NCI-H2107 treated with DMSO at 0.1 percent for 48 hours (cell line): ENCODE results near the gene LMAN2.
"Not testable (repeated sequence)": the region's sequence is repeated elsewhere in the genome, so short reads cannot be mapped to it uniquely, and the experiment has no call there.

Experiments
- DNase-seq: peaks from one replicate; lab custom pipeline; 2025; ENCODE audit not compliant: unreplicated experiment; lab: John Stamatoyannopoulos, UW

The LMAN2 gene

DNA sequence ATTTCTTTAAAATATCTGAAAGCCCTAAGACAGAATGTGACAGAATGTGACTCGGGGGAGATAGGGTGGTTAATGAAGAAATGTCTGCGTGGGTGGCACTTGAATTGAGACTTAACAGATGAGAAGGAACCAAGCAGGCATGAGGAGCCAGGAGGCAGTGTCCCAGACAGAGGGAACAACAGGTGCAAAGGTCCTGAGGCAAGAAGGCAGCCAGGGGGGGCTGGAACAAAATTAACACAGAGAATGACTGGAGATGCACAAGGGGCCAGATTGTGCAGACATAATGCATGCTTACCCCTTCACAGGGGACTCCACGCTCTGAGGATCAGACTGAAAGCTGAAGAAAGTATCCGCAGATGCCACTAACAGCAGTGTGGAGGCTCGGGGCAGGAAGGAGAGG is 1.7 kb downstream of the LMAN2 start:
- no peak for DNase-seq

DNA sequence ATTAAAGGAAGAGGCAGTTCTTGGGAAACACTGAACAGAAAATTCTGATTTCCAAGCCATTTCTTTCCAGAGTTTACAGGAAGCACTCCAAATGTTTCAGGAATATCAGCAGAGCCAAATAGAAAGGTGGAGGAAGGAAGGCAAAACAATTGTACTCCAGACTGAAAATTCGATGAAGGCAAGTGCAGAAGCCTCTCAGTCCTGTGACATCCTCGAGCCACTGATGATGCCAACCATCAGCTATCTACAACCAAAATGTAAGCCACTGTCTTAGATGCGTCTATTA is 2.2 kb downstream of the LMAN2 start:
- DNase-seq, result no peak

DNA sequence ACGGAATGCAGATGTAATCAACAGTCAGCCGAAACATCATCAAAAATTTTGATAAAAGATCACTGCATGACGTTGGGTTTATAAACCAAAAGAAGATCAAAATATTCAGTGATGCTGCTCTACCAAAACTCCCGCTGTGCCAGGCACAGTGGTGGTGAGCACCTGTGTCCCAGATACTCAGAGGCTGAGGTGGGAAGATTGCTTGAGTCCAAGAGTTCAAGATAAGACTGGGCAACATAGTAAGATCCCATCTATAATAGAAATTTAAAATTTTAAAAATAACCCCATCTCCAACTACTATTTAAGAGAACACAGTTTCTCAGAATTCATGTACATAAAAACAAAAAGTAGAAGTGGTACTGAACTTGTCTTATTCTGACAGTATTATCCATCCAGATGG is 3.8 kb downstream of the LMAN2 start:
- no peak for DNase-seq

DNA sequence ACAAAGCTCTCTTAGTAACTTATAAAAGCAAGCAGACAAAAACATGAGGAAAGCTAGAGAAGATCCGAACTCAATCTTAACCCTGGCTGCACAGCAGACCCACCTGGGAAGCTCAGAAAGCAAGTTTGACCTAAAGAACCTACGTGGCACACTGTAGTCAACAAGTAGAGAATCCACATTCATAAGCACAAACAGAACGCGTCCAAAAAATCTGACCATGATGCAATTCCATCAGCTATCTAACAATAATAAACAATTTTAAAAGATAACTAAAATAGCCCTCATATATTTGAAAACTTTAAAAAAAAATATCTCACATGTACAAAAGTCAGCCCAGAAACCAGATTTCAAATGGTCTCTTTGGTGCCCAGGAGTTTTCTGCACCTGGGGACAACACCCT is 4.6 kb downstream of the LMAN2 start:
- DNase-seq, result no peak

DNA sequence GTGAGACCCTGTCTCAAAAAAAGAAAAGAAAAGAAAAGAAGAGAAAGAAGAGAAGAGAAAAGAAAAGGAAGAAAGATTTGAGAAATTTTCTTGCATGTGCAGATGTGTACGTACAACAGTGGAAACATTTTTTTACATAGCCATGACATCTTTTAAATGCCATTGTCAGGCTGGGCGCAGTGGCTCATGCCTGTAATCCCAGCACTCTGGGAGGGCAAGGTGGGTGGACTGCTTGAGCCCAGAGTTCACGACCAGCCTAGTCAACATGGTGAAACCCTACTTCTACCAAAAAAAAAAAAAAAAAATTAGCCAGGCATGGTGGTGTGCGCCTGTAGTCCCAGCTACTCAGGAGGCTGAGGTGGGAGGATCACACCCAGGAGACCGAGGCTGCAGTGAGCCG is 6.6 kb downstream of the LMAN2 start:
- no peak for DNase-seq

DNA sequence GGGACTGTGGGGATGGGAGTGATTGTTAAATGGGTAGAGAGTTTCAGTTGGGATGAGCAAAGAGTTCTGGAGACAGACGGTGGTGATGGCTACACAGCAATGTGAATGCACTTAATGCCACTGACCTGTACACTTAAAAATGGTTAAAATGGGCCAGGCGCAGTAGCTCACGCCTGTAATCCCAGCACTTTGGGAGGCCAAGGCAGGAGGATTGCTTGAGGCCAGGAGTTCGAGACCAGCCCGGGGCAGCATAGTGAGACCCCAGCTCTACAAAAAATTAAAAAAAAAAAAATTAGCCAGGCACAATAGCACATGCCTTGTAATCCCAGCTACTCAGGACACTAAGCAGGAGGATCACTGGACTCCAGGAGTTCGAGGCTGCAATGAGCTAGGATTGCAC is 7.7 kb downstream of the LMAN2 start:
- no peak for DNase-seq

DNA sequence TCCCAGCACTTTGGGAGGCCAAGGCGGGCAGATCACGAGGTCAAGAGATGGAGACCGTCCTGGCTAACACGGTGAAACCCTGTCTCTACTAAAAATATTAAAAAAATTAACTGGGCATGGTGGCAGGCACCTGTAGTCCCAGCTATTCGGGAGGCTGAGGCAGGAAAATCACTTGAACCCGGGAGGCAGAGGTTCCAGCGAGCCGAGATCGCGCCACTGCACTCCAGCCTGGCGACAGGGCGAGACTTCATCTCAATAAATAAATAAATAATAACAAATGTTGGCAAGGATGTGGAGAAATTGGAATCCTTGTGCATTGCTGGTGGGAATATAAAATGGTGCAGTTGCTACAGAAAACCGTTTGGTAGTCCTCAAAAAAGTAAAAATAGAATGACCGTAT is 8.5 kb downstream of the LMAN2 start:
- not testable (repeated sequence) for DNase-seq

DNA sequence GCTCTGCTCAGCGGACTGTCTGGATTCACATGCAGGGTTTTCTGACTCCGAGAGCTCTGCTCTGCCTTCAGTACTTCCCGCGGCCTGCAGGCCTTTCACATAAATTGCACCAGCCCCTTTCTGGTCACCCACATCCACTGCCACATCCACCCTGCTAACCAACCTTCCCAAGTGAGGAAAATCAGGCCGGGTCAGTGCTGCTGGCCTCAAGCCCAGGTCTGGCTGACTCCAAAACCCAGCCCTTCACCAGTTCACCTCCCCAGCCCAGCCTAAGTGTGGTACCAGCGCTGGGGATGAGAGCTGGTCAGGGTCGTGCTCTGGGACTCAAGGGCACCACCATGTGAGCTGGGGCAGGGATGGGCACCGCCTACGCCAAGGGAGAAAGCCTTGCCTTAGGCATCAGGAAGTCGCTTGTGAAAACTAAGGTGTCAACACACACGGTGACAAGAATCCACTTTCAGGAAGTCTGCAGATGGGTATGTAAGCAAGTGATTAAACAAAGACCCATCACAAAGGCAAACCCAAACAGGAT is 12.3 kb downstream of the LMAN2 start:
- DNase-seq, result no peak

DNA sequence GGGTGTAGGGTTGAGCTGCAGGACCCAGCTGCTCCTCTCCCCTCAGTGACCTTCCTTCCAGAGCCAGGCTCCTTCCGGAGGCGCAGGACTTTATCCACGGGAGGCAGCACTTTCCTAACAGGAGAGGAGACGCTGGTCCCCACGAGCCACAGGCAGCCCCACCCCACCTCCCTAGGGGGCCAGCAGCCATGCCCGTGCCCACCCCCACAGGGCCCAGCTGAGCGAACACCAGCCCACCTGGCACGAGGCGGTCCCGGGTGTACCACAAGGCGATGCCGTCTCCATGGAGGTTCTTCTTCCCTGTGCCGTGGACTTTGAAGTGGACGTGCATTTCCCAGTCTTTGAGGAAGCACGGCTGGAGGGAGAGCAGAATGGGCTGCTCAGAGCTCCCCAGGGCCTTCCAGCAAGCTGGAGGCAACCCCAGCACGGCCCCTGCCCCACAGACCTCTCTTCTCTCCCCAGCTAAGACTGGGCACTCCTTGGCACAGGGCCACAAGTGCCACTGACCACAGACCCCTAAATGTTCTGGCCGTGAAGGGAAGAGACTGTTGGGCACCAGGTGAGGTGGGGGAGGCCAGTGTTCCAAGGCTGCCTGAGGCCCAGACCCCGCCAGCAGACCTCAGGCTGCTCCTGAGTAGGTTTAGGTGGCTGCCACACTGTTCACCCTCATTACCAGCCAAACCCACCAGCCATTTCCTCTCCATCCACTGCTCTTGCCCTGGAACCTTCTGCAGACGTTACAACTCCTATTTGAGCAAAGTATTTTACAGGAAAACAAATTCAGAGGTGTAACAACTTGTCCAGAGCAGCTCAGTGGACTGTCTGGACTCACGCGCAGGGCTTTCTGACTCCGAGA is 13.0 kb downstream of the LMAN2 start:
- DNase-seq, result no peak

DNA sequence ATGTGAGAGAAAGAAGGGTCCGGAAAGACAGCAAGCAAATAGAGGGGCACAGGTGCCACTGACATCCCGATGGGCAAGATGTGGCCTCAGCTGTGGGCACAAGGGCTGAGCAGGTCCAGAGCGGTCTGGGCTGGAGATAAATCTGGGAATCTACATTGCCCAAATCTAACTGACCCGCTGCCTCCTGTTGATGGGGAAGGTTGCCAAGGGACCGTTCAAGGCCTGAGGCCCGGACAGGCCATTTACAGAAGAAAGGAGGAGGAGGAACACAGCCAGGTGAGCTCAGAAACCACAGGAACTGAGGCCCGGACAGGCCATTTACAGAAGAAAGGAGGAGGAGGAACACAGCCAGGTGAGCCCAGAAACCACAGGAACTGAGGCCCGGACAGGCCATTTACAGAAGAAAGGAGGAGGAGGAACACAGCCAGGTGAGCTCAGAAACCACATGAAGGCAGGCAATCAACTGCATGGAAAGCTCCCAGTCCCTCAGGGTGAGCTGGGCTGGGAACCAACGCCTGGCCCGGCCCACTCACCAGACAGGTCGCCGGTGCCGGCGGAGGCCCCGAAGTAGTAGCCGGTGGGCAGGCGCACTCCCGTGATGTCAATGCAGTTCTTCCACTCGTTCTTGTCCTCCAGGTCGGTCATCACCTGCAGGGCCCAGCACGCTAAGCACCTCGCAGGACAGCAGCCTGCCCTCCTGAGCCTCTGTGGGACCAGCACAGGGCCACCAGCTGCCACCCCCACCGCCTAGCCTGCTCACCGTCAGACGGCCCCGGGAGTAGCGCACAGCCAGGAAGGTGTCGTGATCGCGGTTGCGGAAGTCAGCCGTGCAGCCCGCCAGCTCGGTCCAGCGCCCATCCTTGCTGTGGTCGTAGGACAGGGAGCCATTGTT is 14.6 kb downstream of the LMAN2 start:
- no peak for DNase-seq

DNA sequence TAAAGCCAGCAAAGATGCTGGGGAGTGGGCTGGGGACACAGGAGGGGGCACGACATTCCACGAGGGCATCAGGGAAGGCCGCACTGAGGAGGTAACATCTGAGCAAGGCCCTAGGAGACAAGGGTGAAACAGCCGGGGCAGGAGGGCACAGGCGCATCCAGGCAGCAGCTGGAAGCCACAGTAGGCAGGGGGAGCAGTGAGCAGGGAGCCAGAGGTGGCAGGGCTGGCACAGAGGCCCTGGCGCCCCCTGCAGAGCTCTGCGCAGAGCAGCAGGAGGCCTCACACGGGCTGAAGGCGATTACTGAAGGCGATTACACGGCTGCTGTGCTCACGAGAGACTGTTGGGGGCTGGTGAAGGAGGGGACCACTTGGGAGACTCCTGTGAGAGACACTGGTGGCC is 15.4 kb downstream of the LMAN2 start:
- DNase-seq, result no peak

DNA sequence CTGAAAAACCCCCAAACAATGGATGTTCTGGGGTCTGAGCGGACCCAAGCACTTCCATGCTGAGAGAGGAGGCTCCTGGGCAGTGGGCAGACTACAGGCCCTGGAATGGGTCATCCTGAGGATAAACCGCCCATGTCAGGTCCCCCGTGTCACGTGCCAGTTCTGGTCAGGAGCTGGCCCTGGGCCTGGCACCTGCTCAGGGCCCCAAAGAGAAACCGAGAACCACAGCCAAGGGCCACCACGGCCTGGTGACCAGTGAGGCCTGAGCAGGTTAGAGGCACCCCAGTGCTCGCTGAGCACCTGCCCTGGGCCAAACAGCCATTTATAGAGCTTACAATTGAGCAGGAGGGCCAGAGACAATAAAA is 15.8 kb downstream of the LMAN2 start:
- DNase-seq, result no peak

DNA sequence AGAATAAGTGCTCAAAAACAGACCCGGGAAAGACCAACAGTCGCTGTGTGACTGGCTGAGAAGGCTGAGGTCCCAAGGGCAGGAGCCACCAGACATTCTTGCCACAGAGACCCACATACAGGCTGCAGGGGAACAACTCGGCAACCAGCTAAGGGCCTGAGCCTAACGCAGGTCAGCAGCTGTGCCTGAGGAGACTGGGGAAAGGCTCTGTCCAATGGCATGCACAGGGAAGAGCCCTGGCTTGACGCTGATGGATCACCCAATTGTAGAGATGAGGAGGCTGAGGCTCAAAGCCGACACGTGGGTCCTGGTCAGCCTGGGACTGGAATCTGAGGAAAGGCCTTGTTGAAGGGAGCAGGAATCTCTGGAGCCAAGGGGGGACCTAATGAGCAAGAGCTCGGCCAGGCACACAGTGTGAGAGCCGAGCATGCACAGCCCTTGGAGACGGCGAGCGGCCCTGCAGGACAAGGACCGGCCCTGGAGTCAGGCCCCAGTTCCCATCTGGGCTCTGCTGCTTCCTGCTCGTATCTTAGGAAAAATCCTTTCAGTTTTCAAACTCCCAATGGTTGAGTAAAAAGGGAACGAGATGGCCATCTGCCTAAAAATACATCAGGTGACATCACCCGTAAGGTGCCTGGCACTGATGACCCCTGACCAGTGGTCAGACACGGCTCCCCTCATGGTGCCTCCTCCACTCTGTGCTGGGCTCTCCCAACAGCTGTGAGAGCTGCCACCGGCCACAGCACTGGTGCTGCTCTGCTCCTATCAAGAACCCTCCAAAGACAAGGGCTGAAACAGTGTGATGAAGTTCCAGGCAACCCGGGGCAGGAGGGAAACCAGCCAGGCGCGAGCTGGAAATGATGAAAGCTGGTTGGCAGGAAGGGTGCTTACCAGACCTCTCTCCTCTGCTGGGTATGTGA is 16.4 kb downstream of the LMAN2 start:
- DNase-seq, result no peak

DNA sequence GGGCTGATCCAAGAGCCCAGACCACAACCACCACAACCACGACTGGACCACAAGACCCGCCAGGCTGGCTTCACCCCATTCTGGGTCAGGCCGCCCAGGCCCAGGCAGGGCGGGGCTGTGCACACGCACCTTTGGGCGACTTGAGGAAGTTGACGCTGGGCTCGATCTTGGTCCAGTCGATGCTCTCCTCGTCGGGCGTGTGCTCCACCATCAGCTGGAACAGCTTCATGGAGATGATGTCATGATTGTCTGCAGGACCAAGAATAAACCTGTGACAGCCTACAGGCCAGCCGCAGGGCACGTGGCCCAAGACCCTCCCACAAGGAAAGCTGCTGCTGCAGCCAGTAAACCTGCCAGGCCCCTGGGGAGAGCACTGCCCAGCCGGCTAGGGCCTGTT is 17.3 kb downstream of the LMAN2 start:
- no peak for DNase-seq

DNA sequence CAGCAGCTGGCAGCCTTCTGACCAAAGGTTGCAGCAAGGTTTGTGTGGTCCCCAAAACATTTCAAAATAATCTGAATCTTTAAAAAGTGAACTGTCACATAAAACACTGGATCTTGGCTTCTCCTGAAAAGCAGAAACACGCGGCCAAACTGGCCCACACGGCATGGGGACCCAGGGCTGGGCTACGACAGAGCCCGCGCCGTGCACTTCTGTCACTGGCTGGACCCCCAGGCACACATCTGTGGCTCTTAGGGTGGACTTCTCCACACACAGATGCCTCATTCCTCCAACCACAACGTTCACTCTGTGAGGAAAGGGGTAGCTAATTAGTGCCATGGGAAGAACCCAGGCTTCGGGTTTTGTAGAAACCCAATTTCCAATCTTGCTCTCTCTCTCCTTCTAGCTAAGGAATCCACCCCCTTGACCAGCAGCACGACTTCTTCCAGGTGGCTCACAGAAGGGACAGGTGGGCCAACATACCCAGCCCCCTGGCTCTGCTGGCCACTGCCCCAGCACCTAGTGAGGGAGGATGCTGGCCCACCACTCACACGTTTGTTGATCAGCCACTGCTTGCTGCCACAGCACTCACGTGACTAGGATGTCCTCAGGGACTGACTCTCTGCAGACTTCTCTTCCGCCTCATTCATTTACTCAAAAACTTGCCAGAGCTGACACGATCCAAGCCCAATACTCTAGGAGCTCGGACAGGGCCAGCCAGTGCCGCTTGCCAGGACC is 17.9 kb downstream of the LMAN2 start:
- DNase-seq, result no peak

DNA sequence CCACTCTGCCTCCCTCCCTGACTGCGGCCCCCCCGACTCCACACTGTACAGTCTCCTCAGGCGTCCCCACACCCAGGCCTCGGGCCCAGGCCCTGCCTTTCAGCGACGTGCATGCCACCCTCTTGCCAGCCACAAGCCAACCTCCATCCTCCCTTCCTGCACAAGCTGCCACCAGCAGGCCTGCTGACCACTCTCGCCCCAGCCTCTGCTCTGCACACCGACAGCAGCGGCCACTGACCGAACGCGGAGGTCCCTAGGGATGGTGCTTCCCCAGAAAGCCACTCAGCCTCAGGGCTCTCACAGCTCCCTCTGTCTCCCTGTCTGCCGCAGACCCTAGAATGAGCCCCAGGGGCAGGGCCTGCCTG is 18.6 kb downstream of the LMAN2 start:
- DNase-seq, result no peak

DNA sequence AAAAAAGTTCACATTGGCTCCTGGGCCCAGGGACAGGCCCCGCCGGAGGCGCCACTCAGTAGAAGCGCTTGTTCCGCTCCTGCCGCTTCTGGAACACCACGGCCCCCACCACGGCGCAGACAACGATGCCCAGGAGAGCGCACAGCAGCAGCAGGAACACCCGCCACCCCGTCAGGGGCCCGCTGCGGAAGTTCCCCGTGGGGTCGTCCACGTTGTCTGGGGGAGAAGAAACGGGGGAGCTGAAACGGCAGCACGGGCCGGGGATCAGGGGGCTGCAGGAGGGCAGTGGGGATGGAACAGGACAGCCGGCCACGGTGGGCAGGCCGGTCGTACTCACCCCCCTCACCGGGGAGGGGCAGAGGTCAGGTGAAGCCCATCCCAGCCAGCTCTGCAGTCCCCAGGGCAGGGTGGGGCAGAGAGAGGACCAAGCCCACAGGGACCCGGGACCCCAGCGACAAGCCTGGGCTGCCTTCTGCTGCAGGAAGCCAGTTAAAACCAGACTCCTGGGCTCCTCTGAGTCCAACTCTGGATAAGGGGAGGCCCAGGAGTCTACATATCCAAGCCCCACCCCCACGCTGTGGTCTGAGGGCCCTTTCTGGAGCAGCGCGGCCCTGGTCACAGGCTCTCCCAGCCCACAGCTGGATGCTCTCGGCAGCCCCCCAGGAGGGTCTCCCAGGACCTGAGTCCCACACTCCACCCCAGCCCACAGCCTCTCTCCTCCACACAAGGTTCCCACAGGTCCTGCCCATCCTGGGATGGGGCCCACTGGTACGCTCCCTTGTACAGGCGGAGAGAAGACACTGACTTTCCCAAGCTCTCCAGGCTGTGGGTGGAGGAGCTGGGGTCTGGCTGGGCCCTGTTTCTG is 19.2 kb downstream of the LMAN2 start:
- no peak for DNase-seq

DNA sequence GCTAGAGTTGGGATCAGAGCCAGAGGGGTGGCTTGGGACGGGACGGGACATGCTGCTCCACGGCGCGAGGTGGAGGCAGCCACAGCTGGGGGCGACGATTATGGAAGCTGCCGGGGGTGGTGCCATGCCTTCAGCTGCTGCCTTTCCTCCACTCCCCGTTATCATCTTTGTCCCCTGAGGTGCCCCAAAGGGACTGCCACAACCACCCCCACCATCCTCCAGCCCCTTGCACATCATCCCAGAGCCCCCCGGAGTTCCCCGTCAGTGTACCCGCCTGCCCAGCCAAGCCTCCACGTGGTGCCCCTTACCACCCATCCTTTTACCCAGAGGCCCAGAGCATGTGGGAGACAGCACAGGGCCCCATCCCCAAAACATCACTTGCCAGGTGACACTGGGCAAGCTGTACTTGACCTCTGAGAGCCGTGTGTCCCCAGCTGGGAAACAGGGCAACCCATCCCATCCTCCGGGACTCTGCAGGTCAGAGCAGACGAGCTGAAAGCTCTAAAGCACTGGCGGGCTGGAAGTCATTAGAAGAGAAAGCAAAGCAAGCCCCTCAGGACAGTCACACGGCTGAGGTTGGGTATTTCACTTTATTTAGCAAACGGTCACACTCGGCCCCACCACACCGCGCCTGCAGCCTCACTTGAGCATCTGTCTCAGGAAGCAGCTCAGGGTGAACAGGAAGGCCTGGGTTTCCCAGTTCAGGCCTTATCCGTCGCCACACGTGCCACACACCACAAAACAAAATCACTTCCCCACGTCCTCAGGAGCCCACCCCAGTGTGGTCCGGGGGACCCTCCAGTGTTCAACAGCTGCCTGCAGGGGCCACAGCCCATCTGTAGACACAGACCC is 20.3 kb downstream of the LMAN2 start:
- DNase-seq, result no peak

DNA sequence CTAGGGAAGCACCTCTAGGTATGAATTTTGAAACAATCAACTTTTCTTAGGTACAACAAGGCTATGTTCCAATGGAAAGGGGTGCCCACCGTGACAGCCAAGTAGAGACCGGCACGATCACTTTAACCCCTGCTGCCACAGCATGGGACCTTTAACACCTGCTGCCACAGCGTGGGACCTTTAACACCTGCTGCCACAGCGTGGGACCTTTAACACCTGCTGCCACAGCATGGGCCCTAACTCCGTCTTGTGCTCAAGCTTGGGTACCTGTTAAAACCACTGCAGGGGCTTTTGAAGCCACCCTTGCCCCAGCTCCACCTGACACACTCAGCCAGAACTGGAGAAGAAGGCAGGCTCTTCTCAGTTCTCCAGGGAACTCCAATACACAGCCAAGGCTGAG is 21.6 kb downstream of the LMAN2 start:
- DNase-seq, result no peak
